GM23338 (cell line): ENCODE results near the gene PNRC2. TPM values are rescaled to one million over a fixed set of nuclear protein-coding genes. Genes with fewer than 3 reads are reported as not detected.

ENCODE experiments used
- CREB1 ChIP-seq: fragments of 250-450 bp; sonication (Bioruptor Pico); IDR thresholded peaks from 2 replicates; pipeline ENCODE4 v1.5.0; 2020; ENCODE audit warnings: low read depth, mild to moderate bottlenecking, moderate library complexity
- CTCF ChIP-seq, 2 experiments: fragments of 200-600 bp in 1 of 2; sonication (generic) in 1 of 2; conservative IDR thresholded peaks; 2 replicates each; pipeline versions ENCODE4 v1.5.1 to v1.6.1; 2016 to 2017; ENCODE audit warnings: antibody characterized with exemption in 2 of 2, low read depth in 2 of 2, mild to moderate bottlenecking in 2 of 2, moderate library complexity in 1 of 2
- EZH2phosphoT487 ChIP-seq: fragments of 200-600 bp; sonication (generic); IDR thresholded peaks from one replicate; pipeline ENCODE4 v1.8.1; 2018; ENCODE audit warnings: antibody characterized with exemption; ENCODE audit not compliant: unreplicated experiment
- NANOG ChIP-seq: IDR thresholded peaks from 2 replicates; pipeline ENCODE4 v1.6.1; 2016; ENCODE audit warnings: antibody characterized with exemption, borderline replicate concordance
- POLR2AphosphoS5 ChIP-seq: IDR thresholded peaks from 2 replicates; pipeline ENCODE4 v1.6.1; 2016; ENCODE audit warnings: antibody characterized with exemption, low read depth
- REST ChIP-seq: IDR thresholded peaks from one replicate; pipeline ENCODE4 v1.6.1; 2018; ENCODE audit warnings: antibody characterized with exemption; ENCODE audit not compliant: unreplicated experiment
- STAT1 ChIP-seq: IDR thresholded peaks from one replicate; pipeline ENCODE4 v1.6.1; 2016; ENCODE audit warnings: antibody characterized with exemption; ENCODE audit not compliant: unreplicated experiment
- ZNF114 ChIP-seq: fragments of 250-450 bp; sonication (Bioruptor Pico); IDR thresholded peaks from 2 replicates; pipeline ENCODE4 v1.5.0; 2020; ENCODE audit warnings: mild to moderate bottlenecking, moderate library complexity
- ZNF462 ChIP-seq: fragments of 250-450 bp; sonication (Bioruptor Pico); IDR thresholded peaks from 2 replicates; pipeline ENCODE4 v1.5.0; 2020; ENCODE audit warnings: mild to moderate bottlenecking, moderate library complexity
- polyA plus RNA-seq: library from polyadenylated mRNA; unstranded; fragments of >200 nt; fragmentation: Nextera tagmentation; extraction: Ambion mirVana; gene quantifications from 2 replicates; pipeline ENCODE4 v1.2.1, GENCODE V29; 2016
- total RNA-seq: library from RNA; depleted of rRNA; stranded (reverse); fragments of >200 nt; shearing (Covaris generic); gene quantifications from 2 replicates; pipeline ENCODE4 v1.2.3, GENCODE V29; 2014

The PNRC2 gene
- total and polyA plus RNA-seq, 2 experiments from 2014 or later = 157 to 237 TPM

GRCh38 chr1:23931491-23931880 lies 28.1 kb upstream of the PNRC2 start (continued):
- TF ChIP-seq ZNF462 (CRISPR knock-in tag) = no peak
- no peak for TF ChIP-seq CTCF (conservative IDR thresholded peaks at IDR 0.05; ENCODE audit: low read depth in 2 of 2)
- TF ChIP-seq STAT1 = no peak
- no peak for TF ChIP-seq NANOG
- TF ChIP-seq CREB1 (CRISPR knock-in tag) = no peak
- no peak for TF ChIP-seq EZH2phosphoT487
- TF ChIP-seq POLR2AphosphoS5 = no peak
- no peak for TF ChIP-seq REST
- no peak for TF ChIP-seq ZNF114 (CRISPR knock-in tag)
